ENCODE measurements around the gene HSPA1L.
"Not testable (repeated sequence)": the region's sequence is repeated elsewhere in the genome, so short reads cannot be mapped to it uniquely, and the experiment has no call there.

Gene HSPA1L

GRCh38 chr6:31811645-31812044 is 3.4 kb downstream of the HSPA1L start:
- no peak for DNase-seq

GRCh38 chr6:31808599-31808998 is 6.5 kb downstream of the HSPA1L start:
- not testable (repeated sequence) for DNase-seq

DNA sequence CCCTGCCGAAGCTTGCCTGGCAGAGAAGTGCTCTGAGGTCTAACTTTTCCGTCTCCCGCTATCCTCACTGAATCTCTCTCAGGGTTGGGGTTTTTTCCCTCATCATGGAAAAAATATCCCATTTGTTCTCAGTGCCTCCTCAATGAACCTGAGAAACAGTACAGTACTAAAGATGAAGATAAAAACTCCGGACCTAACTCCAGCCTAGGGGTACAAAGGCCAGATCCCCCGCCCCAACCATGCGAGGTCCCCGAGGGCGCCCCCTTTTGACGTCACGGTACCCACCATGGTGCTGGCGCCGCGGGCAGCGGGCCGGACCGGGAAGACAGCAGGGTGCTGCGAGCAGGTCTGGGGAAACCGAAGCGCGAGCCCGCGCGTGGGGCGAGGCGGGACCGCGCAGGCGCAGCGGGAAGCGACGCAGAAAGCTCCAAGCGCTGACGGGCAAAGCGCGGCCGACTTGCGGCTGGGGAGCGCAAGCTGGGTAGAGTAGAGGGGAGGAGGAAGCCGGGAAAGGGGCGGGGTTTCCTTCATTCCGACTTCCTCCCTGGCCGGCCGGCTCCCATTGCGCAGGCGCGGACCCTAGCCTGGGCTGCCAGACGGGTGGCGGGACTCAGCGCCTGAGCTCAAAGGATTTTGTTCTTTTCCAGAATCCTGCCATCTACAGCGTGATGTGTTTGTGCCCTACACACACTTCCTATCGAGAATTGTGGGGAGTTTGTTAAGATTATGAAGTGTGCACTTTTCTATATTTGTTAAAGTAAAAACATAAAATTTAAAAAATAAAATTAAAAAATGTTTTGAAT is 8.4 kb downstream of the HSPA1L start, which contains the start of gene LSM2:
Gene LSM2 (minus strand): TSS at position 497 of the 803 bp plus-strand sequence. CDS start 209 bp downstream, at position 288.
- peak; percentile 91 for DNase-seq

- no peak for DNase-seq
These were observed 9.1 kb downstream of the HSPA1L start for GRCh38 chr6:31805939-31806469.

- DNase-seq = not testable (repeated sequence)
These were observed 13.8 kb downstream of the HSPA1L start for GRCh38 chr6:31801031-31801927.

- DNase-seq = no peak
These were observed 15.3 kb downstream of the HSPA1L start for GRCh38 chr6:31799781-31800180.

DNA sequence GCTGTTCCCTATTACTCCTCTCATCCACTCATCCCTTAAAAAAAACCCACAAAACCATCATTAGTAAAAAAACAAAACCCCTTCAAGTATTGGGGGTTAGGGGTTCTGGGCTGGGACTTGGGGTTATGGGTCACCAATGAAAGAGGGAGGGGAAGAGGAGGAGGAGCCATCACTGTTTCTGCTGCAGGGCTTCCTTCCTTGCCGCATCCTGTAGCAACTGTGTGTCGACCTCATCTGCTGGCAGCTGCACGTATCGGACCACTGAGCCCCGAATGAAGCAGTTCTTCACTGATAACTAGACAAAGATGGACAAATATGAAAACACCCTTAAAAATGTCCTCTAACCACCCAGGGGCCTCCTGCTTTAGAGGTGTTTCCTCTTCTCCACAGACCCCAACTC is 17.5 kb downstream of the HSPA1L start:
- no peak for DNase-seq

DNA sequence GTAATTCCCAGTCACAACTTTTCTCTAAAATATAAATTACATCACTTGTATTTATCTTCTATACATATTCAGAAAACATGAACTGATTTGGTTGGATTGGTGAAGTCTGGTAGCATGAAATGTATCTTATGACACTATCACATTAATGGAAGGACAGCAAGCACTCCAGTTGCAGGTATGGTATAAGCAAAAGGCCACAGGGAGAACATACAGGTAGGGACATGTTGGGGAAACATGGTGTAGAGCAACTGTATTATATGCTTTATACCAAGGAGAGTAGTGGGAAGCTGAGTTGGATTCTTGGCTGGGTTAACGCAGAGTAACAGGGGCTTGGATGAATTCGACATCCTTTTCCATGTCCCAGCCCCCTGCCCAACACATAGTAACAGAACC is 18.1 kb downstream of the HSPA1L start:
- DNase-seq = no peak

- peak; percentile 49 for DNase-seq
These were observed 19.3 kb downstream of the HSPA1L start, which contains the start of gene VARS1 for GRCh38 chr6:31795616-31796298. Gene VARS1, minus strand, starts transcription at chr6:31795752. Its CDS starts 535 bp downstream, at chr6:31795217.

GRCh38 chr6:31794866-31795615 is 20.0 kb downstream of the HSPA1L start:
- no peak for DNase-seq

DNA sequence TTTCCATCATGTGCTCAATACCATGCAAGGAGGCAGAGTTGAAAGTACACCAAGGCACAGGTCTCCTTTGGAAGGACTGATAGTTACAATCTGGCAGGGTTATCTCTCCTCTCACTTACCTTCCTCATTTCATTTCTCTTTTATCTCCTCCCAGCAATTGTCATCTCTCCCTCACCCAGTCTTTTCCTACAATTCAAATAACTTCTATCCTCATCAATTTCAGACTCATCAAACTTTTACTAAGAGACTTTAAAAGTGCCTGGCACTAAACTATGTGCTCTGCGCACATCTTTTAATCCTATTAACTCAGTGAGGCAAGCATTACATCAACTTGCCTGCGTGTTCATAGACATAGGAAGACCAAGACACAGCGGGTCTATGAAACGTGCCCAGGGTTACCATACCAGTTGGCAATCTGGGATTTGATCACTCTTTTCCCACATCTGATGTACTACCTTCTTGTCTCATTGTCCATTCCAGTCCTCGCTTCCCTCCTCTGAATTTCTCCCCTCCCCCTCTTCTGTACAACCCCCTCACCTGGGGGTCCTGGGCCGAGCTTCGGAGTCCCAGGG is 20.7 kb downstream of the HSPA1L start:
- no peak for DNase-seq

DNA sequence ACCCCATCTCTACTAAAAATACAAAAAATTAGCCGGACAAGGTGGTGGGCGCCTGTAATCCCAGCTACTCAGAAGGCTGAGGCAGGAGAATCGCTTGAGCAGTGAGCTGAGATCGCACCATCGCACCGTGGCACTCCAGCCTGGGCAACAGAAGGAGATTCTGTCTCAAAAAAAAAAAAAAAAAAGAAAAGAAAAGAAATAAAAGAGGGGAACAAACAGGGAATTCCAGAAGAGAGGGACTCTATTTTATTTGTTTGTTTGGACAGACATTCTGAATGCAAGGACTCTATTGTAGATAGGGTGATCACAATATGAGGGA is 21.2 kb downstream of the HSPA1L start:
- DNase-seq = not testable (repeated sequence)

GRCh38 chr6:31792761-31793171 is 22.3 kb downstream of the HSPA1L start:
- no peak for DNase-seq

DNA sequence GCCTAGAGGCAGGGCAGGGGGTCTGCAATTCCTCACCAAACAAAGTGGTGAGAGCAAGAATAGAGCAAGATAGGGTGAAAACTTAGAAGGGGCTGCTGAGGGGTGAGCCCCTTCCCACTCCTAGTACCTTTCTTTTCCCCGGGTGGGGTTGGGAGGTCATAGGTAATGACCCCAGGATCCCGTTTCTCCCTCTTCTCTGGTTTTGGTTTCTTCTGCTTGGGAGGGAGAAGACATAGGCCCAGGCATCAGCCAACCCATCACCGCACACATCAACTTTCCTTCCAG is 23.1 kb downstream of the HSPA1L start:
- no peak for DNase-seq

DNA sequence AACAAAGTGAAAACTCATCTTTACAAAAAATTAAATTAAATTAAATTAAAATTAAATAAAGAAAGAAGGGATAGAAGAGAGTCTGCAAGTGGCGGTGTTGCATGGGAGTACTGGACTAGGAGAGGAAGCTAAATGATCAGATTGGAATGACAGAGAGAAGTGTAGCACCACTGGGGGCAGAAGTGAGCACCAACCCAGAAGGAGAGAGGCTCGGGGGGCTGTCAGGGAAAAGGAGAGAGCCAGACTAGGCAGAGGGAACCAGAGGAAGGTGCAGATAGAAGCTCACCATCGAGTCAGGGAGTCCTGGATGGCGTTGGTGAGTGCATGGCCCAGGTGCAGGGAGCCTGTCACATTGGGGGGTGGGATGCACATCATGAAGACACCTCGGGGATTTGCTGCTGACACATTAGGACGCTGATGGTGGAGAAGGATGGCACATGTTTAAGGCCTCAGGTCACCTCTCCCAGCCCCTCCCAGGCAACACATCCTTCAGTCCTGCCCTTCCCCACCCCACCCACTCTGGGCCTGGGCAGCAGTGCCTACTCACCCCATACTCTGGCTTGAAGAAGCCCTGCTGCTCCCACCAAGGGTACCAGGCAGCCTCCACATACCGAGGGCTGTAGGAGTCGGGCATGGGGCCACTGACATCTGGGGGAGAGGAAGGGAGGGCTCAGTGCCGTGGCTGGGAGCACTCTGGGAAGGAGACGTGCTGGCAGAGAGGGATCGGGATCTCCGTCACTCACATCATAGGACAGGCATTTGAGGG is 23.6 kb downstream of the HSPA1L start:
- DNase-seq = no peak

- no peak for DNase-seq
These were observed 29.6 kb downstream of the HSPA1L start for GRCh38 chr6:31785475-31785874.

DNA sequence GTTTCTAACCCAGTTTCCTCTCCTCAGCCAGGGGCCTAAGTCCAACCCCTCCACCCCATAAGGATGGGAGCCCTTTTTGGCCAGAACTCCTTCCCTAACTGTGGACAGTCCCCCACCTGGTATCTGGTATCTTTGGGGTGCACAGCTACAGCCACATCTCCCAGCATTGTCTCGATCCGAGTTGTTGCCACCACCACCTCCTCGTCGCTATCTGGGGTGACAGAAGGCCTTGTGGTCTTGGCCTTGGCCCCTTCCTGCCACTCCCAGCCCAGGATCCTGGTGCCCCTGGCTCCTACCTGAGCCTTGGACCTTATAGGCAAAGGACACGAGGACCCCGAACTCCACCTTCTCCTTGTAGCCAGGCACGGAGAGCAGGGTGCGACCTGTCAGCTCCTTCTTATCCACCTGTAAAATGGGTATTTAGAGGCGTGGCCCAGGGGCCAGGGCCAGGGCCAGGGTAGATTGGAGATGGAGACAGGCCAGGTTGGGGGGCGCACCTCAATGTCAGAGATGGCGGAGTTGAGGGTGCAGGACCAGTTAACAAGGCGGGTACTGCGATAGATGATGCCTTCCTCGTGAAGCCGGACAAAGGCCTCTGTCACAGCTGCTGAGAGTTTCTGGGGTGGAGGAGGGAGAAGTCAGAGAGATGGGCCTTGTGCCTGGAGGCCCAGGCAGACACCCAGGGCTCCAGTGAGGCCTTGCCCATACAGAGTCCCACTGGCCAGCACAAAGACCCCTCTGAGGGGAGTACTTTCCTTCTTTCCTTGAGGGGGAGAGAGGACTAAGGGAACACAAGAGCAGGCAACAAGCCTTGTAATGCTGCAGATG is 30.8 kb downstream of the HSPA1L start:
- no peak for DNase-seq

- no peak for DNase-seq
These were observed 32.8 kb downstream of the HSPA1L start for GRCh38 chr6:31782126-31782855.

- DNase-seq = no peak
These were observed 33.6 kb downstream of the HSPA1L start for GRCh38 chr6:31781244-31782125.
